ENCODE data around the gene CACNA1D. TPM values are rescaled to one million over a fixed set of nuclear protein-coding genes. Genes with fewer than 3 reads are reported as not detected.
"Not testable (repeated sequence)": the region's sequence is repeated elsewhere in the genome, so short reads cannot be mapped to it uniquely, and the experiment has no call there.

CACNA1D gene
- total RNA-seq, 1 experiment from 2014 or later = not detected

GRCh38 chr3:53650424-53650823 is 156.0 kb downstream of the CACNA1D start:
- DNase-seq (ENCODE audit: low read depth) = no peak

- DNase-seq (ENCODE audit: low read depth) = no peak
Measured at GRCh38 chr3:53650928-53651661, 156.7 kb downstream of the CACNA1D start.

GRCh38 chr3:53651927-53652326 is 157.5 kb downstream of the CACNA1D start:
- no peak for DNase-seq (ENCODE audit: low read depth)

- no peak for DNase-seq (ENCODE audit: low read depth)
Measured at GRCh38 chr3:53657651-53658050, 163.2 kb downstream of the CACNA1D start.

- DNase-seq (ENCODE audit: low read depth) = no peak
Measured at GRCh38 chr3:53658613-53659193, 164.3 kb downstream of the CACNA1D start.

- no peak for DNase-seq (ENCODE audit: low read depth)
Measured at GRCh38 chr3:53659996-53660395, 165.6 kb downstream of the CACNA1D start.

GRCh38 chr3:53661480-53661879 is 167.1 kb downstream of the CACNA1D start:
- DNase-seq (ENCODE audit: low read depth) = no peak

GRCh38 chr3:53664812-53665211 is 170.4 kb downstream of the CACNA1D start:
- not testable (repeated sequence) for DNase-seq (ENCODE audit: low read depth)

GRCh38 chr3:53665608-53666425 is 171.4 kb downstream of the CACNA1D start:
- no peak for DNase-seq (ENCODE audit: low read depth)

- DNase-seq (ENCODE audit: low read depth) = no peak
Measured at GRCh38 chr3:53668872-53669271, 174.5 kb downstream of the CACNA1D start.

- DNase-seq (ENCODE audit: low read depth) = no peak
Measured at GRCh38 chr3:53670721-53671120, 176.3 kb downstream of the CACNA1D start.

- no peak for DNase-seq (ENCODE audit: low read depth)
Measured at GRCh38 chr3:53671192-53671960, 177.0 kb downstream of the CACNA1D start.

GRCh38 chr3:53671961-53672299 is 177.5 kb downstream of the CACNA1D start:
- no peak for DNase-seq (ENCODE audit: low read depth)

- DNase-seq (ENCODE audit: low read depth) = no peak
Measured at GRCh38 chr3:53672981-53673380, 178.6 kb downstream of the CACNA1D start.

GRCh38 chr3:53673722-53674350 is 179.4 kb downstream of the CACNA1D start:
- no peak for DNase-seq (ENCODE audit: low read depth)

- no peak for DNase-seq (ENCODE audit: low read depth)
Measured at GRCh38 chr3:53674582-53674981, 180.2 kb downstream of the CACNA1D start.

GRCh38 chr3:53675022-53675697 is 180.7 kb downstream of the CACNA1D start:
- DNase-seq (ENCODE audit: low read depth) = no peak

- DNase-seq (ENCODE audit: low read depth) = no peak
Measured at GRCh38 chr3:53675942-53676341, 181.5 kb downstream of the CACNA1D start.

- no peak for DNase-seq (ENCODE audit: low read depth)
Measured at GRCh38 chr3:53677413-53677812, 183.0 kb downstream of the CACNA1D start.

GRCh38 chr3:53680028-53680427 is 185.6 kb downstream of the CACNA1D start:
- no peak for DNase-seq (ENCODE audit: low read depth)

GRCh38 chr3:53682807-53683206 is 188.4 kb downstream of the CACNA1D start:
- DNase-seq (ENCODE audit: low read depth) = no peak
